ENCODE data around the gene LARP6.
"Not testable (repeated sequence)": the region's sequence is repeated elsewhere in the genome, so short reads cannot be mapped to it uniquely, and the experiment has no call there.

The LARP6 gene

GRCh38 chr15:70858614-70859321 is 4.8 kb upstream of the LARP6 start:
- DNase-seq (ENCODE audit: low read depth in 2 of 2), result not testable (repeated sequence)

- no peak for DNase-seq (ENCODE audit: low read depth in 2 of 2)
Observed at GRCh38 chr15:70857562-70858285, 3.8 kb upstream of the LARP6 start.

GRCh38 chr15:70856884-70857561 is 3.1 kb upstream of the LARP6 start:
- no peak for DNase-seq (ENCODE audit: low read depth in 2 of 2)

- no peak for DNase-seq (ENCODE audit: low read depth in 2 of 2)
Observed at GRCh38 chr15:70856177-70856883, 2.4 kb upstream of the LARP6 start.

- no peak for DNase-seq (ENCODE audit: low read depth in 2 of 2)
Observed at GRCh38 chr15:70855764-70856163, 1.8 kb upstream of the LARP6 start.

- no peak for DNase-seq (ENCODE audit: low read depth in 2 of 2)
Observed at GRCh38 chr15:70854666-70854976, 664 bp upstream of the LARP6 start.

- DNase-seq (ENCODE audit: low read depth in 2 of 2), result no peak
Observed at GRCh38 chr15:70853318-70853972, 512 bp downstream of the LARP6 start.

- DNase-seq (ENCODE audit: low read depth in 2 of 2), result no peak
Observed at GRCh38 chr15:70852501-70853317, 1.2 kb downstream of the LARP6 start.

- no peak for DNase-seq (ENCODE audit: low read depth in 2 of 2)
Observed at GRCh38 chr15:70851889-70852288, 2.1 kb downstream of the LARP6 start.

- no peak for DNase-seq (ENCODE audit: low read depth in 2 of 2)
Observed at GRCh38 chr15:70845602-70846360, 8.2 kb downstream of the LARP6 start.

- no peak for DNase-seq (ENCODE audit: low read depth in 2 of 2)
Observed at GRCh38 chr15:70837476-70837875, 16.5 kb downstream of the LARP6 start.

- no peak for DNase-seq (ENCODE audit: low read depth in 2 of 2)
Observed at GRCh38 chr15:70835841-70836240, 18.1 kb downstream of the LARP6 start.

GRCh38 chr15:70835415-70835814 is 18.5 kb downstream of the LARP6 start:
- DNase-seq (ENCODE audit: low read depth in 2 of 2), result no peak

- DNase-seq (ENCODE audit: low read depth in 2 of 2), result no peak
Observed at GRCh38 chr15:70834999-70835398, 19.0 kb downstream of the LARP6 start.

- DNase-seq (ENCODE audit: low read depth in 2 of 2), result no peak
Observed at GRCh38 chr15:70833861-70834765, 19.8 kb downstream of the LARP6 start.

- no peak for DNase-seq (ENCODE audit: low read depth in 2 of 2)
Observed at GRCh38 chr15:70833422-70833821, 20.5 kb downstream of the LARP6 start.

GRCh38 chr15:70832176-70832575 is 21.8 kb downstream of the LARP6 start:
- DNase-seq (ENCODE audit: low read depth in 2 of 2), result no peak

GRCh38 chr15:70831094-70831911 is 22.7 kb downstream of the LARP6 start:
- DNase-seq (ENCODE audit: low read depth in 2 of 2), result no peak

Measured in stimulated activated CD4-positive, alpha-beta T cell treated with anti-CD3 and anti-CD28 coated beads, Interleukin-1b, Interleukin-23, amount 100 ng/mL, for 1 hour (primary cell).